SU-DHL-6 (cell line): Measurements from ENCODE around the gene PUM1.
A peak's percentile ranks its signal among the peaks of the same experiment; 100 is the strongest.

Experiments used
- H2AFZ ChIP-seq: fragments of 200-600 bp; sonication (generic); 2 replicates; pipeline ENCODE4 v1.6.1; 2014; ENCODE audit warnings: low read depth, mild to moderate bottlenecking, moderate library complexity, mixed read lengths, antibody characterized with exemption, low read length; ENCODE audit not compliant: severe bottlenecking
- H3F3A ChIP-seq: fragments of 200-600 bp; shearing (Covaris generic); 2 replicates; pipeline ENCODE4 v1.6.0; 2016; ENCODE audit warnings: antibody characterized with exemption, mild to moderate bottlenecking; ENCODE audit not compliant: insufficient read depth
- H3K27ac ChIP-seq: fragments of 200-600 bp; sonication (generic); 2 replicates; pipeline ENCODE4 v1.5.1; 2016; ENCODE audit warnings: low read depth, mild to moderate bottlenecking, low read length, moderate library complexity, mixed read lengths
- H3K27me3 ChIP-seq: fragments of 200-600 bp; sonication (generic), shearing (Covaris generic); 2 replicates; pipeline ENCODE4 v1.6.0; 2014; ENCODE audit warnings: mild to moderate bottlenecking, low read length
- H3K36me3 ChIP-seq: fragments of 200-600 bp; sonication (generic); 2 replicates; pipeline ENCODE4 v1.6.1; 2014; ENCODE audit warnings: mild to moderate bottlenecking, low read length, mixed read lengths
- H3K4me2 ChIP-seq: fragments of 300-600, 200-600 bp; shearing (Covaris generic), sonication (generic); 2 replicates; pipeline ENCODE4 v1.6.0; 2014; ENCODE audit warnings: low read length, low read depth, mild to moderate bottlenecking; ENCODE audit not compliant: poor library complexity, severe bottlenecking
- H3K4me3 ChIP-seq: fragments of 200-600 bp; sonication (generic); 2 replicates; pipeline ENCODE4 v1.5.1; 2014; ENCODE audit warnings: antibody characterized with exemption, low read length, mild to moderate bottlenecking, mixed read lengths; ENCODE audit not compliant: insufficient read depth, poor library complexity, severe bottlenecking
- H3K79me2 ChIP-seq: fragments of 200-600 bp; sonication (generic); 2 replicates; pipeline ENCODE4 v1.6.1; 2014; ENCODE audit warnings: mild to moderate bottlenecking, low read length, moderate library complexity; ENCODE audit not compliant: insufficient read depth
- H3K9ac ChIP-seq: fragments of 200-600 bp; sonication (generic); 2 replicates; pipeline ENCODE4 v1.7.0; 2014; ENCODE audit warnings: mild to moderate bottlenecking, low read length
- H3K9me2 ChIP-seq: fragments of 200-600 bp; sonication (generic); replicated peaks from 2 replicates; pipeline ENCODE4 v1.6.1; 2014; ENCODE audit warnings: low read length; ENCODE audit not compliant: insufficient read depth
- H3K9me3 ChIP-seq: fragments of 200-600 bp; sonication (generic); 2 replicates; pipeline ENCODE4 v1.6.1; 2014; ENCODE audit warnings: low read length, mixed read lengths; ENCODE audit not compliant: insufficient read depth
- H4K20me1 ChIP-seq: fragments of 200-600 bp; sonication (generic); 2 replicates; pipeline ENCODE4 v1.6.1; 2014; ENCODE audit warnings: low read depth, mild to moderate bottlenecking, antibody characterized with exemption, low read length, moderate library complexity, mixed read lengths
- EZH2phosphoT487 ChIP-seq: fragments of 200-600 bp; sonication (generic), shearing (Covaris generic); conservative IDR thresholded peaks from 2 replicates; pipeline ENCODE4 v1.6.1; 2018; ENCODE audit warnings: mild to moderate bottlenecking, antibody characterized with exemption, low read length, moderate library complexity, mixed read lengths
- TF ChIP-seq, protein P1 (sequence below): fragments of 200-600 bp; sonication (generic); IDR thresholded peaks from one replicate; pipeline ENCODE4 v1.5.1; 2017; ENCODE audit warnings: antibody characterized with exemption, mild to moderate bottlenecking, low read length, moderate library complexity; ENCODE audit not compliant: insufficient read depth, poor library complexity, severe bottlenecking

Gene PUM1

DNA sequence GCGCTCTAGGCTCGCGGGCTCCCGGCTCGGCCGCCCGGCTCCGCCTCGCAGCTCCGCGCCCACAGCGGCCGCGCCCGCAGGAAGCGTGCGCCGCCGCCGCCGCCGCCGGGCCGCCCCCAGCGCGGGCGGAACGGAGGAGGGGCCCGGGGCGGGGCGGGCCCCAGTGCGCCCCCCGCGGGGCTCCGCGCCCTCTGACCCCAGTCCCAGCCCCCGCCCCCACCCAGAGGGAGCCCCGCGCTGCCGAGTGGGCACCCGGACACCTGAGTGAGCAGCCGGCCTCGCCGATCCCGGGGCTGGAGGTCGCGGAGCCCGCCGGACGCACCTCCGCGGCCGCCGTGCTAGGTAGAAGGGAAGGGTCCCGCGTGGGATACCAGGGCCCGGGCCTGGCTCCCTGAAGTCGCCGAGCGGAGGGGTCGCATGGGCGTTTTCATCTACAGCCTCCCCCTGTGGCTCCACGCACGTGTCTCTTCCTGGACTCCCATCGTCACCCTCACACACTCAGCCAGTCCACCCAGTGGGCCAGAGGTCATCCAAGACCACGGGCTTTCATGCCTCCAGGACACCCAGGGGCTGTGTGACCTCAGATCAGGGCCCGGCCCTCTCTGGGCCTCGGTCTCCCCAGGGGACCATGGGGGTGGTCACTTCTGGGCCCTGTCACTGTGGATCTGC, 156.7 kb downstream of the PUM1 start, which contains the start of gene SDC3:
Gene SDC3 (minus strand): TSS at position 63 of the 669 bp plus-strand sequence. CDS start 172 bp downstream, outside the sequence.
- Histone ChIP-seq H3K9ac (no peak within 1 kb of the TSS), H2AFZ (no peak within 1 kb of the TSS), H3K9me2 (no peaks in the 10 kb centered on the region), H4K20me1 (no peaks in the 10 kb centered on the region), H3K4me3 (no peak within 1 kb of the TSS), H3K36me3 (no peaks in the 10 kb centered on the region), H3K79me2 (no peaks in the 10 kb centered on the region), H3K4me2 (peak within 1 kb of the TSS; percentile 27), H3K27ac (no peak within 1 kb of the TSS), H3K27me3 (no peaks in the 10 kb centered on the region), H3K9me3 (no peaks in the 10 kb centered on the region), H3F3A (no peaks in the 10 kb centered on the region)
- TF ChIP-seq EZH2phosphoT487 = no peak
- TF ChIP-seq, protein P1, sequence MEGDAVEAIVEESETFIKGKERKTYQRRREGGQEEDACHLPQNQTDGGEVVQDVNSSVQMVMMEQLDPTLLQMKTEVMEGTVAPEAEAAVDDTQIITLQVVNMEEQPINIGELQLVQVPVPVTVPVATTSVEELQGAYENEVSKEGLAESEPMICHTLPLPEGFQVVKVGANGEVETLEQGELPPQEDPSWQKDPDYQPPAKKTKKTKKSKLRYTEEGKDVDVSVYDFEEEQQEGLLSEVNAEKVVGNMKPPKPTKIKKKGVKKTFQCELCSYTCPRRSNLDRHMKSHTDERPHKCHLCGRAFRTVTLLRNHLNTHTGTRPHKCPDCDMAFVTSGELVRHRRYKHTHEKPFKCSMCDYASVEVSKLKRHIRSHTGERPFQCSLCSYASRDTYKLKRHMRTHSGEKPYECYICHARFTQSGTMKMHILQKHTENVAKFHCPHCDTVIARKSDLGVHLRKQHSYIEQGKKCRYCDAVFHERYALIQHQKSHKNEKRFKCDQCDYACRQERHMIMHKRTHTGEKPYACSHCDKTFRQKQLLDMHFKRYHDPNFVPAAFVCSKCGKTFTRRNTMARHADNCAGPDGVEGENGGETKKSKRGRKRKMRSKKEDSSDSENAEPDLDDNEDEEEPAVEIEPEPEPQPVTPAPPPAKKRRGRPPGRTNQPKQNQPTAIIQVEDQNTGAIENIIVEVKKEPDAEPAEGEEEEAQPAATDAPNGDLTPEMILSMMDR = no peak

DNA sequence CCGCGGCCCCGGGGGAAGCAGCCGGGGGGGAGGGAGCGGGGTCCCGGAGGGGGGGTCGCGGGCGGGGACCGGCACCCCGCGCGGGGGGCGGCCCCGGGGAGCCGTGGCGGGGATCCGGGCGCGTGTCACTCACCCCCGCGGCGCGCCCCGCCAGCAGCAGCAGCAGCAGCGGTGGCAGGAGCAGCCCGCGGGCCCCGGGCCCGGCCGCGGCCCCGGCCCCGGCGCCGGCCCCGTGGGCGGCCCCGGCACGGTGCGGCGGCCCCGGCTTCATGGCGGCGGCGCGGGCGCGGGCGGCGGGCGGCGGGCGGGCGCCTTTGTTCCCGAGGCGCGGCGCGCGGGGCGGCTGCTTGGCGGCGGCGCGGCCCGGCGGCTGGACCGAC, 157.2 kb downstream of the PUM1 start:
- no peaks in the 10 kb centered on the region for H3F3A ChIP-seq
- no peaks in the 10 kb centered on the region for H3K9me2 ChIP-seq
- no peak overlapping the region for H2AFZ ChIP-seq
- no peaks in the 10 kb centered on the region for H4K20me1 ChIP-seq
- H3K9me3 ChIP-seq = no peaks in the 10 kb centered on the region
- TF ChIP-seq, protein P1 = no peak
- no peak for TF ChIP-seq EZH2phosphoT487
- H3K4me3 ChIP-seq = no peak overlapping the region
- H3K36me3 ChIP-seq = no peaks in the 10 kb centered on the region
- no peaks in the 10 kb centered on the region for H3K79me2 ChIP-seq
- no peaks in the 10 kb centered on the region for H3K27me3 ChIP-seq
- H3K27ac ChIP-seq = no peak overlapping the region
- H3K9ac ChIP-seq = no peak overlapping the region
- no peak overlapping the region for H3K4me2 ChIP-seq

DNA sequence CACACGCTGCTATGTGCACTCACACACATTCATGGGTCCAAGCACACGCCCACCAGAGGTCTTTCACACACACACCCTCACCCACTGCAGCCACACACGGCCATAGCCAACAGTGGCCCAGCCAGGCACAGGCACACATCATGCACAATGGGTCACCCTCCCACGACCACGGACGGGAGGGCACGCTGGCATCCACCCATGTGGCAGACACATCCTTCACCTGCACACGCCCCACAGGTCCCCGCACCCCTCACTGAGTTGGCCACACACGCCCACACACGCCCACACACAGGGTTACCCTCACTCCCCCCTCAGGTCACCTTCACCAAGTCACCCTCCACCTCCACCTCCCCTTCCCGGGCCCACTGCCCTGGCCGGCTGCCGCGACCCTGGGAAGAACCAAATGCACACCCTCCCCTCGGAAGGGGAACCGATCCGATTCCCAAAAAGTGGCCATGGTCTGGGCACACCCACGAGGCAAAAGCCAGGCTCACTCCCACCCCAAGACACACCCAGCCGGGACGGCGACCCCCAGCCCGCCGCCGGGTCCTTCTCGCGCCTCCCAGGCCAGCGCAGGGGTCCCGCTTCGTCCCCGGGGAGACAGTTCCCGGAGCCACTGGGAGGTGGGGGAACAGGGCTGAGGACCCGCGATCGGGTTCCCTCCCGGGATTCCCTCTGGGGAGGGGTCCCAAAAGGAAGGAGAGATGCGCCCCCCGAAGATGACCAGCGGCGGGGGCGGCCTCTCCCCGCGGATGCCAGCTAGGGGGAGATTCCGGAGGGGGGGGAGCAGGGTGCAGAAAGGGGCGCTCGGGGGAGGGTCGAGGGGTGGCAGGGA, 157.8 kb downstream of the PUM1 start:
- Histone ChIP-seq H3K79me2 (no peaks in the 10 kb centered on the region), H3K4me3 (no peak overlapping the region), H3K9me2 (no peaks in the 10 kb centered on the region), H4K20me1 (no peaks in the 10 kb centered on the region), H2AFZ (no peak overlapping the region), H3K27me3 (no peaks in the 10 kb centered on the region), H3K9me3 (no peaks in the 10 kb centered on the region), H3K36me3 (no peaks in the 10 kb centered on the region), H3K4me2 (no peak overlapping the region), H3F3A (no peaks in the 10 kb centered on the region), H3K9ac (no peak overlapping the region), H3K27ac (no peak overlapping the region)
- no peak for TF ChIP-seq EZH2phosphoT487
- TF ChIP-seq, protein P1 = no peak
